ENCODE measurements around the gene NKD1. TPM values are rescaled to one million over a fixed set of nuclear protein-coding genes. Genes with fewer than 3 reads are reported as not detected.

NKD1 gene
- total and polyA plus RNA-seq, 2 donors from 2014 or later, result 1.1 to 9.9 TPM

DNA sequence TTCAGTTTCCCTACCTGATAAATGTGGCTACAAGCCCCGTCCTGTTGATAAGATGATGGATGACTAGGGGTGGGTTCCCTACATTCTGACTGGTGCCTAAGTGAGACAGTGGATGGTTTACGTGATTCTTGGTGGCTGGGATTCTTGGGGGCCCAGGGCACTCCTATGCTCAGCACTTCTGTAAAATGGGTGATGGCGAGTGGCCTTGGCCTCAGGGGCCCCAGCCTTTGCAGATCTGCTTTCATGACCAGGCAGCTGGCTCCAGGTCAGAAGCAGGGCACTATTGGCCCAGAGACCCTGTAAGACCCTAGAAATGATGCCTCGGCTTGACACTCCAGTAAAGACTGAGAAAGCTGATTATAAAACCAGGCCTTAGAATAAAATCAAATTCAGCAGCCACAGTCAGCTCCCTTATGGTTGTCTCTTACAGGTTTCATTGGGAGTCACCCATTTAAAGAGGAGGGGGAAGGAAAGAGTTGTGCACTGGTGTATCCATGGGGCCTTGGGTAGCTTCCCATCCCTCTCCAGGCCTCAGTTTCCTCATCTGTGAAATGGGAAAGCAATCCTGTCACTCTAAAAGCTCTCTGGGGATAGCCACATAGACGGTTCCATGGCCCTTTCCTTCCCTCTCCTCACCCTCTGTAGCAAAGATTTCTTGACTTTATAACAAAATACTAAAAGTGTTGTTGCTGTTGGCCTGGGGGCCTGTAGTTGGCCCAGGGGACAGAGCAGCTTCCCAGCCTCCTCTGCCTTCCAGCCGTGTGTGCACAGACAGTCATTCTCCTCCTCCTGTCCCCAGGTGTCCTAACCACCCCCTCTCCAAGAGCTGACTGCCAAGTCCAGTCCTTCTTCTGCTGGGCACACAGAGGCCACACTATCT, 131.7 kb downstream of the NKD1 start:
- intact Hi-C loops (cut with DNase I), result no loop called here
- Histone ChIP-seq H3K36me3 (ENCODE audit: control insufficient read depth in 2 of 3, insufficient read depth in 3 of 3, low read length in 3 of 3) (no peaks in the 10 kb centered on the region), H3K4me3 (ENCODE audit: low read length in 3 of 3) (no peak overlapping the region), H3K27ac (ENCODE audit: low read depth in 2 of 2, low read length in 2 of 2) (no peak overlapping the region), H3K9ac (ENCODE audit: low read length in 3 of 3) (no peak overlapping the region), H3K27me3 (ENCODE audit: control insufficient read depth, insufficient read depth, low read length) (no peaks in the 10 kb centered on the region), H3K9me3 (ENCODE audit: control insufficient read depth in 2 of 3, insufficient read depth in 1 of 3, low read length in 3 of 3) (no peaks in the 10 kb centered on the region), H3K4me1 (ENCODE audit: control insufficient read depth in 2 of 3, insufficient read depth in 2 of 3, low read depth in 1 of 3, low read length in 3 of 3) (no peaks in the 10 kb centered on the region)
- no peak for FAIRE-seq
- no peak for DNase-seq
- TF ChIP-seq, protein P1, sequence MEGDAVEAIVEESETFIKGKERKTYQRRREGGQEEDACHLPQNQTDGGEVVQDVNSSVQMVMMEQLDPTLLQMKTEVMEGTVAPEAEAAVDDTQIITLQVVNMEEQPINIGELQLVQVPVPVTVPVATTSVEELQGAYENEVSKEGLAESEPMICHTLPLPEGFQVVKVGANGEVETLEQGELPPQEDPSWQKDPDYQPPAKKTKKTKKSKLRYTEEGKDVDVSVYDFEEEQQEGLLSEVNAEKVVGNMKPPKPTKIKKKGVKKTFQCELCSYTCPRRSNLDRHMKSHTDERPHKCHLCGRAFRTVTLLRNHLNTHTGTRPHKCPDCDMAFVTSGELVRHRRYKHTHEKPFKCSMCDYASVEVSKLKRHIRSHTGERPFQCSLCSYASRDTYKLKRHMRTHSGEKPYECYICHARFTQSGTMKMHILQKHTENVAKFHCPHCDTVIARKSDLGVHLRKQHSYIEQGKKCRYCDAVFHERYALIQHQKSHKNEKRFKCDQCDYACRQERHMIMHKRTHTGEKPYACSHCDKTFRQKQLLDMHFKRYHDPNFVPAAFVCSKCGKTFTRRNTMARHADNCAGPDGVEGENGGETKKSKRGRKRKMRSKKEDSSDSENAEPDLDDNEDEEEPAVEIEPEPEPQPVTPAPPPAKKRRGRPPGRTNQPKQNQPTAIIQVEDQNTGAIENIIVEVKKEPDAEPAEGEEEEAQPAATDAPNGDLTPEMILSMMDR (IDR thresholded peaks at IDR 0.05; ENCODE audit: borderline replicate concordance, extremely low read depth, insufficient read depth), result no peak

GRCh38 chr16:50680556-50680893, 132.3 kb downstream of the NKD1 start:
- intact Hi-C loops (cut with DNase I), result no loop called here
- no peak for DNase-seq
- H3K27me3 ChIP-seq (ENCODE audit: control insufficient read depth, insufficient read depth, low read length), result no peaks in the 10 kb centered on the region
- H3K36me3 ChIP-seq (ENCODE audit: control insufficient read depth in 2 of 3, insufficient read depth in 3 of 3, low read length in 3 of 3), result no peaks in the 10 kb centered on the region
- no peaks in the 10 kb centered on the region for H3K9me3 ChIP-seq (ENCODE audit: control insufficient read depth in 2 of 3, insufficient read depth in 1 of 3, low read length in 3 of 3)
- FAIRE-seq, result no peak
- H3K27ac ChIP-seq (ENCODE audit: low read depth in 2 of 2, low read length in 2 of 2), result no peak overlapping the region
- H3K4me3 ChIP-seq (ENCODE audit: low read length in 3 of 3), result no peak overlapping the region
- no peak overlapping the region for H3K9ac ChIP-seq (ENCODE audit: low read length in 3 of 3)
- TF ChIP-seq, protein P1 (IDR thresholded peaks at IDR 0.05; ENCODE audit: borderline replicate concordance, extremely low read depth, insufficient read depth), result no peak
- H3K4me1 ChIP-seq (ENCODE audit: control insufficient read depth in 2 of 3, insufficient read depth in 2 of 3, low read depth in 1 of 3, low read length in 3 of 3), result no peaks in the 10 kb centered on the region

DNA sequence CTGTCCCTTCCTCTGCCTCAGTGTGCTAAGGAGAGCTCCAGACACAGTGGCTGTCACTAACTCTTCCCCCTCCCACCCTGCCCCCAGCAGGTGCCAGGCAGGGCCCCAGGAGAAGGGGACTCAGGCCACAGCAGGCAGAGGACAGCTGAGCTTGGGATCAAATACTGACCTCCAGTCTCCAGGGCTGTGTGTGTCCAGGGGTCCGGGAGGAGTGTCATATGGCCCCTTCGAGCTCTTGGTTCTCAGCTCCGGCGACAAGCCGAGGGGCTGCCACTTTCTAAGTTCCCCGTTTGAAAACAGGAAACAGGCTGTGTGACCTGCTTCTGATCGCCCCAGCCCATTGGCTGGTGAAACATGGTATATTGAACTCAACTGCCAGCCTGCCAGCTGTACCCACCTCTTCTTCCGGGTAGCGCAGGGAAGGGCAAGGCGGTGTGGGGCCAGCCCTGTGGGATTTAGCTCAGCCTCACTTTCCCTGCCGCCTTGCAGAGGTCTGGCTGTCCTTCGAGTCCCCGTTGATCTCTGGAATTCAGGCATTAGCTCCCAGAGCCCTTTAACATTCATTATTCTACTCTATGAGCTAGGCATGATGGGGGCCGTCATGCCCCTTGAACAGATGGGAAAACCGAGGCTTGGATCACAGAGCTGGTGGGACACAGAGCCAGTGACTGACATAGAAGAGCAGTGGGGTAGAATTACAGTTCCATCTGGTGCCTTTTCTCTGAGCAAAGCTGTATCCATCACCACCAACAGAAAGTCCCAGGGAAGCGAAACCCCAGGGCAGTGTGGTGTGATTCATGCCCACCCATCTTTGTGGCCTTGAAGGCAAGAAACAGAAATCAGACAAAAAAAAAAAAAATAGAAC, 133.1 kb downstream of the NKD1 start, which contains the start of gene SNX20:
Gene SNX20, minus strand, starts transcription at position 292 of the 865 bp plus-strand sequence. CDS start 3,786 bp downstream, outside the sequence.
- no peaks in the 10 kb centered on the region for H3K4me1 ChIP-seq (ENCODE audit: control insufficient read depth in 2 of 3, insufficient read depth in 2 of 3, low read depth in 1 of 3, low read length in 3 of 3)
- no peak within 1 kb of the TSS for H3K27ac ChIP-seq (ENCODE audit: low read depth in 2 of 2, low read length in 2 of 2)
- no peaks in the 10 kb centered on the region for H3K27me3 ChIP-seq (ENCODE audit: control insufficient read depth, insufficient read depth, low read length)
- intact Hi-C loops (cut with DNase I), result no loop called here
- DNase-seq (peak in 1 of 5 donors; percentile 75), FAIRE-seq (no peak)
- TF ChIP-seq, protein P1 (IDR thresholded peaks at IDR 0.05; ENCODE audit: borderline replicate concordance, extremely low read depth, insufficient read depth), result no peak
- H3K4me3 ChIP-seq (ENCODE audit: low read length in 3 of 3), result no peak within 1 kb of the TSS
- H3K36me3 ChIP-seq (ENCODE audit: control insufficient read depth in 2 of 3, insufficient read depth in 3 of 3, low read length in 3 of 3), result no peaks in the 10 kb centered on the region
- H3K9me3 ChIP-seq (ENCODE audit: control insufficient read depth in 2 of 3, insufficient read depth in 1 of 3, low read length in 3 of 3), result no peaks in the 10 kb centered on the region
- H3K9ac ChIP-seq (ENCODE audit: low read length in 3 of 3), result no peak within 1 kb of the TSS

All from kidney (tissue), 14 donors.